ENCODE measurements around the gene CDKN1B.

GRCh38 chr12:12723149-12723680 lies 6.0 kb downstream of the CDKN1B start:
- TF ChIP-seq GATA2 (IDR thresholded peaks at IDR 0.05; ENCODE audit: low read depth, low read length), result no peak
- TF ChIP-seq GATA3 (IDR thresholded peaks at IDR 0.05; ENCODE audit: low read depth, low read length), result no peak
